Uterus (tissue), 2 donors: ENCODE results near the gene MAD1L1.

Experiments used
- CTCF ChIP-seq, 4 experiments: fragments of 200-600 bp in 2 of 4; fragments of 450-650 bp in 2 of 4; sonication (generic) in 2 of 4; IDR thresholded peaks; one replicate each; pipeline ENCODE4 v1.5.1; 2016 to 2019; ENCODE audit warnings: antibody characterized with exemption in 4 of 4, mild to moderate bottlenecking in 2 of 4, moderate library complexity in 1 of 4
- POLR2A ChIP-seq, 2 donors: fragments of 450-650 bp; IDR thresholded peaks; one replicate each; pipeline ENCODE4 v1.6.1; 2016; ENCODE audit warnings: antibody characterized with exemption in 2 of 2, mild to moderate bottlenecking in 1 of 2, moderate library complexity in 1 of 2

- no peak for TF ChIP-seq POLR2A (IDR thresholded peaks at IDR 0.05)
- no peak for TF ChIP-seq CTCF (IDR thresholded peaks at IDR 0.05)
Measured at GRCh38 chr7:2195400-2196246, 37.1 kb downstream of the MAD1L1 start.
